IMR-90 (cell line): ENCODE results near the gene C22orf39. TPM values are rescaled to one million over a fixed set of nuclear protein-coding genes. Genes with fewer than 3 reads are reported as not detected.

ENCODE experiments used
- ATAC-seq: fragments of 200-7000 bp; cut with Tn5 transposase; 2 replicates; pipeline ENCODE4 v1.9.1; 2020; ENCODE audit warnings: low read depth, mild to moderate bottlenecking, moderate library complexity
- BruUV-seq: library from RNA; stranded (reverse); fragments of 400-500 nt; replicated peaks from 2 replicates; lab custom pipeline; 2021; lab: Mats Ljungman, UMichigan
- CTCF ChIA-PET: fragments of 300-600 bp; formaldehyde crosslinking; extraction: SDS; loops from one replicate; lab custom pipeline; 2021; ENCODE audit warnings: antibody characterized with exemption; lab: Yijun Ruan, JAX
- POLR2A ChIA-PET: fragments of 300-600 bp; sonication (Branson Sonifier 250); formaldehyde crosslinking; loops from one replicate; lab custom pipeline; 2022; ENCODE audit warnings: antibody characterized with exemption; ENCODE audit not compliant: unreplicated experiment; lab: Charles Lee
- DNase-seq: peaks from one replicate; pipeline ENCODE4 v3.0.0; 2013
- H2AFZ ChIP-seq: replicated peaks from 2 replicates; pipeline ENCODE3; 2013; ENCODE audit warnings: low read length, mild to moderate bottlenecking; ENCODE audit not compliant: poor library complexity
- H2AK5ac ChIP-seq: 2 replicates; pipeline ENCODE4 v1.6.1; 2013; ENCODE audit warnings: low read depth, low read length, inconsistent platforms
- H2AK9ac ChIP-seq: replicated peaks from 2 replicates; pipeline ENCODE3; 2013; ENCODE audit warnings: mild to moderate bottlenecking, low read depth, low read length, moderate library complexity; ENCODE audit not compliant: poor library complexity
- H2BK120ac ChIP-seq: 2 replicates; pipeline ENCODE4 v1.6.1; 2013; ENCODE audit warnings: low read depth, low read length, inconsistent platforms
- H2BK15ac ChIP-seq: 3 replicates; pipeline ENCODE4 v1.6.1; 2013; ENCODE audit warnings: low read depth, low read length, inconsistent platforms
- H2BK20ac ChIP-seq: 2 replicates; pipeline ENCODE4 v1.6.1; 2013; ENCODE audit warnings: low read depth, mild to moderate bottlenecking, inconsistent platforms, low read length, moderate library complexity
- H2BK5ac ChIP-seq: 2 replicates; pipeline ENCODE4 v1.6.1; 2013; ENCODE audit warnings: mild to moderate bottlenecking, low read depth, low read length, inconsistent platforms; ENCODE audit not compliant: poor library complexity, severe bottlenecking
- H3K14ac ChIP-seq: replicated peaks from 2 replicates; pipeline ENCODE4 v1.6.1; 2013; ENCODE audit warnings: low read depth, low read length, inconsistent platforms
- H3K18ac ChIP-seq: 2 replicates; pipeline ENCODE4 v1.6.1; 2013; ENCODE audit warnings: low read depth, low read length, control low read depth
- H3K23ac ChIP-seq: 2 replicates; pipeline ENCODE4 v1.6.1; 2013; ENCODE audit warnings: low read depth, low read length, inconsistent platforms
- H3K27ac ChIP-seq: 2 replicates; pipeline ENCODE4 v1.5.1; 2013; ENCODE audit warnings: mild to moderate bottlenecking, control low read depth, low read length; ENCODE audit not compliant: insufficient read depth
- H3K27me3 ChIP-seq: 2 replicates; pipeline ENCODE4 v1.6.1; 2013; ENCODE audit warnings: low read length; ENCODE audit not compliant: control insufficient read depth, insufficient read depth
- H3K36me3 ChIP-seq: 2 replicates; pipeline ENCODE4 v1.6.1; 2013; ENCODE audit warnings: low read length, mixed read lengths; ENCODE audit not compliant: control insufficient read depth, insufficient read depth
- H3K4ac ChIP-seq: 2 replicates; pipeline ENCODE4 v1.6.1; 2013; ENCODE audit warnings: low read depth, low read length, inconsistent platforms
- H3K4me1 ChIP-seq: 2 replicates; pipeline ENCODE4 v1.6.1; 2013; ENCODE audit warnings: low read length, mixed read lengths; ENCODE audit not compliant: control insufficient read depth, insufficient read depth
- H3K4me2 ChIP-seq: 2 replicates; pipeline ENCODE4 v1.6.1; 2013; ENCODE audit warnings: low read depth, mild to moderate bottlenecking, control low read depth, low read length, moderate library complexity
- H3K4me3 ChIP-seq: 2 replicates; pipeline ENCODE4 v1.5.1; 2013; ENCODE audit warnings: low read depth, mild to moderate bottlenecking, control low read depth, low read length, moderate library complexity; ENCODE audit not compliant: insufficient read depth
- H3K56ac ChIP-seq: 2 replicates; pipeline ENCODE4 v1.6.1; 2013; ENCODE audit warnings: low read length, inconsistent platforms; ENCODE audit not compliant: insufficient read depth; ENCODE audit errors: extremely low read depth
- H3K79me1 ChIP-seq, 2 experiments: 2 replicates each; pipeline ENCODE4 v1.6.1; 2013; ENCODE audit warnings: low read length in 2 of 2, inconsistent platforms in 1 of 2, low read depth in 1 of 2
- H3K9ac ChIP-seq: 2 replicates; pipeline ENCODE4 v1.6.1; 2013; ENCODE audit warnings: low read depth, low read length, control low read depth
- H3K9me1 ChIP-seq: 2 replicates; pipeline ENCODE4 v1.6.1; 2013; ENCODE audit warnings: low read length, inconsistent platforms; ENCODE audit not compliant: insufficient read depth
- H3K9me3 ChIP-seq: 2 replicates; pipeline ENCODE4 v1.6.1; 2013; ENCODE audit warnings: low read length; ENCODE audit not compliant: control insufficient read depth, insufficient read depth
- H4K20me1 ChIP-seq: 2 replicates; pipeline ENCODE4 v1.6.1; 2013; ENCODE audit warnings: low read length, inconsistent platforms; ENCODE audit not compliant: insufficient read depth
- H4K5ac ChIP-seq: 2 replicates; pipeline ENCODE4 v1.6.1; 2013; ENCODE audit warnings: mild to moderate bottlenecking, low read depth, low read length, control low read depth
- H4K8ac ChIP-seq, 2 experiments: 2 replicates each; pipeline ENCODE4 v1.6.1; 2013; ENCODE audit warnings: low read depth in 2 of 2, low read length in 2 of 2, control low read depth in 1 of 2, inconsistent platforms in 1 of 2
- H4K91ac ChIP-seq: 2 replicates; pipeline ENCODE4 v1.6.1; 2013; ENCODE audit warnings: low read depth, low read length, inconsistent platforms; ENCODE audit not compliant: insufficient read depth
- BHLHE40 ChIP-seq: fragments of 150-350 bp; IDR thresholded peaks from 2 replicates; pipeline ENCODE4 v1.6.1; 2016; ENCODE audit warnings: mild to moderate bottlenecking, low read depth, low read length
- NFE2L2 ChIP-seq: fragments of 150-350 bp; IDR thresholded peaks from 2 replicates; pipeline ENCODE4 v1.6.1; 2016; ENCODE audit warnings: low read depth, mild to moderate bottlenecking, low read length
- WGBS, 2 experiments: methylation state at CpG; one replicate each; pipeline versions ENCODE4 v1.1.5 to v1.1.7; 2013; ENCODE audit warnings: missing lambda C conversion rate in 2 of 2; ENCODE audit not compliant: insufficient read length in 1 of 2; ENCODE audit errors: extremely low coverage in 2 of 2; 5-methylcytosine and 5-hydroxymethylcytosine counted together
- dilution Hi-C: fragments of 300-500 bp; cut with HindIII; formaldehyde crosslinking; loops from one replicate; pipeline ENCODE4 v1.14.3; 2018; ENCODE audit warnings: low sequenced_read_pairs; ENCODE audit not compliant: unreplicated experiment
- in situ Hi-C: fragments of 300-500 bp; cut with MboI; formaldehyde crosslinking; loops from 3 replicates; pipeline ENCODE4 v1.14.3; 2019; ENCODE audit warnings: low sequenced_read_pairs, inconsistent platforms, mixed read lengths
- intact Hi-C: fragments of 100-400 bp; cut with micrococcal nuclease; formaldehyde crosslinking; loops from 2 replicates; pipeline ENCODE4 v1.10.0; 2022
- polyA plus RNA-seq, 3 experiments: library from polyadenylated mRNA; depleted of rRNA; stranded (reverse); fragments of >200 nt; gene quantifications; 2 replicates each; pipeline ENCODE4 v1.2.3, GENCODE V29; 2012; ENCODE audit warnings: low replicate concordance in 1 of 3
- total RNA-seq: library from RNA; depleted of rRNA; stranded (reverse); fragments of >200 nt; gene quantifications from 2 replicates; pipeline ENCODE4 v1.2.3, GENCODE V29; 2012
- TF ChIP-seq, protein P1 (sequence below): fragments of 150-350 bp; IDR thresholded peaks from 2 replicates; pipeline ENCODE4 v1.6.1; 2016; ENCODE audit warnings: low read depth, mild to moderate bottlenecking, low read length, moderate library complexity, borderline replicate concordance
- TF ChIP-seq, protein P2 (sequence below): fragments of 150-350 bp; IDR thresholded peaks from 2 replicates; pipeline ENCODE4 v1.6.1; 2017; ENCODE audit warnings: mild to moderate bottlenecking, antibody characterized with exemption, low read length, low read depth

The C22orf39 gene
- total and polyA plus RNA-seq, 2 of the 4 experiments (the other 2 are of a cell fraction) = 8.2 to 8.9 TPM

DNA sequence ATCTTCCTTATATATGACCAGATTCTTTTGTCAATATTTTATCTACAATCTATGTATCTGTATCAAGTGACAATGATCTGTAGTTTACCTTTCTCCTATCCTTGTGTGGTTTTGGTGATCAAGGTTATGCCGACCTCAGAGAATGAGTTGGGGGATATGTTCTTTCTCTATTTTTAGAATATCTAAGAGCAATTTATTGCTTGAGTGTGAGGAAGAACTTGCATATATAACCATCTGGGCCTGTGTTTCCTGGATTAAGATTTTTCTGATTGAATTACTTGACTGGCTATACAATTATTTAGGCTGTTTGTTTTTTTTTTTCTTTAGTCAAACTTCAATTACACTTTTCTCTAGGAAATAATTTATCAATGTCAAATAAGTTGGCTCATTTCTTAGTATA lies 14.0 kb upstream of the C22orf39 start:
- no peak overlapping the region for H3K23ac ChIP-seq
- H2BK20ac ChIP-seq = no peak overlapping the region
- BruUV-seq = no TSS peak
- peaks cover 11% of the 10 kb centered on the region; the same call in 1 of the 2 replicates for H3K9me1 ChIP-seq
- no CpG with 5 or more reads among the region's 1 CpG for WGBS, 2 experiments
- H3K4ac ChIP-seq = no peak overlapping the region
- TF ChIP-seq BHLHE40 (no peak), NFE2L2 (no peak)
- TF ChIP-seq, protein P1, sequence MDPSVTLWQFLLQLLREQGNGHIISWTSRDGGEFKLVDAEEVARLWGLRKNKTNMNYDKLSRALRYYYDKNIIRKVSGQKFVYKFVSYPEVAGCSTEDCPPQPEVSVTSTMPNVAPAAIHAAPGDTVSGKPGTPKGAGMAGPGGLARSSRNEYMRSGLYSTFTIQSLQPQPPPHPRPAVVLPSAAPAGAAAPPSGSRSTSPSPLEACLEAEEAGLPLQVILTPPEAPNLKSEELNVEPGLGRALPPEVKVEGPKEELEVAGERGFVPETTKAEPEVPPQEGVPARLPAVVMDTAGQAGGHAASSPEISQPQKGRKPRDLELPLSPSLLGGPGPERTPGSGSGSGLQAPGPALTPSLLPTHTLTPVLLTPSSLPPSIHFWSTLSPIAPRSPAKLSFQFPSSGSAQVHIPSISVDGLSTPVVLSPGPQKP = no peak
- TF ChIP-seq, protein P2, sequence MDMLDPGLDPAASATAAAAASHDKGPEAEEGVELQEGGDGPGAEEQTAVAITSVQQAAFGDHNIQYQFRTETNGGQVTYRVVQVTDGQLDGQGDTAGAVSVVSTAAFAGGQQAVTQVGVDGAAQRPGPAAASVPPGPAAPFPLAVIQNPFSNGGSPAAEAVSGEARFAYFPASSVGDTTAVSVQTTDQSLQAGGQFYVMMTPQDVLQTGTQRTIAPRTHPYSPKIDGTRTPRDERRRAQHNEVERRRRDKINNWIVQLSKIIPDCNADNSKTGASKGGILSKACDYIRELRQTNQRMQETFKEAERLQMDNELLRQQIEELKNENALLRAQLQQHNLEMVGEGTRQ = no peak
- peaks cover 8 to 21% of the 10 kb centered on the region in 2 experiments; a peak in 3 of 4 replicates for H3K79me1 ChIP-seq
- no peak overlapping the region for H3K4me3 ChIP-seq
- no peaks in the 10 kb centered on the region for H3K27me3 ChIP-seq
- no peak for DNase-seq
- no peak overlapping the region for H2BK15ac ChIP-seq
- ChIA-PET POLR2A (no interaction called here), CTCF (no interaction called here)
- H2AK9ac ChIP-seq = no peak overlapping the region
- no peaks in the 10 kb centered on the region for H3K9me3 ChIP-seq
- no peak overlapping the region for H4K5ac ChIP-seq
- no peak for ATAC-seq
- H3K18ac ChIP-seq = no peak overlapping the region
- H4K91ac ChIP-seq = no peak overlapping the region
- in situ Hi-C loops = no loop called here
- no peak overlapping the region for H3K14ac ChIP-seq
- intact Hi-C loops = no loop called here
- peaks cover 35% of the 10 kb centered on the region for H3K36me3 ChIP-seq
- H2BK5ac ChIP-seq = no peak overlapping the region
- no peak overlapping the region for H3K9ac ChIP-seq
- H3K27ac ChIP-seq = no peak overlapping the region
- dilution Hi-C loops = no loop called here
- no peak overlapping the region for H4K8ac ChIP-seq
- peaks cover 9% of the 10 kb centered on the region for H4K20me1 ChIP-seq
- H3K56ac ChIP-seq = no peak overlapping the region
- H2AFZ ChIP-seq = no peak overlapping the region
- no peak overlapping the region for H2BK120ac ChIP-seq
- no peak overlapping the region for H2AK5ac ChIP-seq
- H3K4me2 ChIP-seq = no peak overlapping the region
- peaks cover 8% of the 10 kb centered on the region; the same call in 1 of the 2 replicates for H3K4me1 ChIP-seq
